GM18505 (cell line): ENCODE data around the gene FSTL4.

Experiments used
- ATAC-seq: cut with Tn5 transposase; IDR thresholded peaks from one replicate; pipeline ENCODE4 v1.9.1; 2021; ENCODE audit not compliant: unreplicated experiment
- POLR2A ChIP-seq: IDR thresholded peaks from 4 replicates; pipeline ENCODE4 v1.6.1; 2011; ENCODE audit warnings: borderline replicate concordance; ENCODE audit not compliant: insufficient read depth, insufficient read length; ENCODE audit errors: extremely low read depth

The FSTL4 gene

GRCh38 chr5:133373121-133373870 is 239.0 kb downstream of the FSTL4 start:
- TF ChIP-seq POLR2A = no peak
- ATAC-seq = no peak

- no peak for ATAC-seq
- no peak for TF ChIP-seq POLR2A
Measured at GRCh38 chr5:133372293-133372937, 239.9 kb downstream of the FSTL4 start.

DNA sequence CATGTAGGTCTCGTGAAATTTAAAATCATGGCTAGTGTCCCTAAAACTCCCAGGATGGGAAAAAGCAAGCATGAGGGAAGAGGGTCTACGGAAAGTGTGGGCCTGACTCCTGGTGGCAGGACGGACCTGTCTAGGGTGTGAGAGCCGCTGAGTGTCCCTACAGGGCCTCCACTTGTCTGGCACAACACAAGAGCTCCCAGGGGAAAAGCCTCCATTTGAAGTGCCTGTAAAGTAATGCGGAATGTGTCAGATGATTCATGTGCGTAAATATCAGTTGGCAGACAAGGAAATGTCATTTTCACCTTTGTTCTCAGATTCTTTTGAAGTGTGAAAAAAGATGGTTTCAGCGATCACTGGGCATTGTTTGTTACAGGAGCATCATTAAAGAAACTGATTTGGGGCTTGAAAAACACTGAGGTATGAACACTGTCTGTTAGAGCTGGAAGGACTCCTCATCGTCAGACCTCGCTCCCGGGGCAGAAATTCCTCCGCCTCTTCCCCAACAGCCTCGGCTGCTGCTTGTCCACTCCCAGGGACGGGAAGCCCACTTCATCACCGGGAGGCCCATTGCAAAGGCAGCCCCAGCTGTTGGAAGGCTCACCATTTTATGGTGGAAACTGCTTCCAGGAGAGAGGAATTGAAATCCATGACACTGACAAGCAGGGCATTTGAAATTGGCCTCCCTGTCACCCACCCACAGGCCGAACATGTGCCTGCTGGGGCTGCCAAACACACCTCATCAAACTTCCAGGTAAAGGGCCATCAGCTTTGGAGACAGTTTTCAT is 240.8 kb downstream of the FSTL4 start:
- no peak for TF ChIP-seq POLR2A
- no peak for ATAC-seq

- no peak for TF ChIP-seq POLR2A
- ATAC-seq = no peak
Measured at GRCh38 chr5:133370904-133371303, 241.4 kb downstream of the FSTL4 start.

DNA sequence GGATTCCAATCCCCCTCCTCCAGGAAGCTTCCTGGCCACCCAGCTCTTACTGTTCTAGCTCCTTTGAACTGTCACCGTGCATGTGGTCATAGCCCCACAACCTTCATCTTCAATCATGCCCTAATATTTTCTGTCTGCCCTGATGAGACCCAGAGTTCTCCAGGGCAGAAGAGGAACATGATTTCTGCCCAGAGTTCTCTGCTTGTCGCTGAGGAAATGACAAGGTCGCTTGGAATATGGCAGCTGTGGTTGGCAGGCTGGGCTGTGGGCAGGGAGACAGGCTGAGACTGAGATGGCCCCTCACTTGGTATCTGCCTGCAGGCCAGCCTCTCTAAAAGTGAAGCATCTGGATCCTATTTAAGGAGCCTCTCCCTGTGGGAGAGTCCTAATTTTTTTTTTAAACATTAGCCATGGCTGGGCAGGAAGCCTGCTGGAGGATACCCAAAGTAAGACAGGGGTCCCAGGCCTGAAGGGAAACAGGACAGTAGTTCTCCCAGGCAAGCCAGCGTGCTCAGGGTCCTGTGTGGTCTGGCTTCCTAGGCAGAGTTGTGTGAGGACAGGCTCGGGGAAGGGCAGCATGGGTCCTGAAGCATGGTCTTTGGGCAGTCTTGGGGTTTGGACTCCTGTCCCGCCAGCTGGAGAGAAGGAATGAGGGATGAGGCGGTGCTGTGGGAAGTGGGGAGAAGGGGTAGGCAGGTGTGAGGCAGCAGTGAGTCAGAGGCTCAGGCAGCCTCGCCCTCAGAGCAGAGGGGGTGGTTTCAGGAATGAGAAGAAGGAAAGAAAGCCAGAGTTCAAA is 242.1 kb downstream of the FSTL4 start:
- no peak for ATAC-seq
- TF ChIP-seq POLR2A = no peak

DNA sequence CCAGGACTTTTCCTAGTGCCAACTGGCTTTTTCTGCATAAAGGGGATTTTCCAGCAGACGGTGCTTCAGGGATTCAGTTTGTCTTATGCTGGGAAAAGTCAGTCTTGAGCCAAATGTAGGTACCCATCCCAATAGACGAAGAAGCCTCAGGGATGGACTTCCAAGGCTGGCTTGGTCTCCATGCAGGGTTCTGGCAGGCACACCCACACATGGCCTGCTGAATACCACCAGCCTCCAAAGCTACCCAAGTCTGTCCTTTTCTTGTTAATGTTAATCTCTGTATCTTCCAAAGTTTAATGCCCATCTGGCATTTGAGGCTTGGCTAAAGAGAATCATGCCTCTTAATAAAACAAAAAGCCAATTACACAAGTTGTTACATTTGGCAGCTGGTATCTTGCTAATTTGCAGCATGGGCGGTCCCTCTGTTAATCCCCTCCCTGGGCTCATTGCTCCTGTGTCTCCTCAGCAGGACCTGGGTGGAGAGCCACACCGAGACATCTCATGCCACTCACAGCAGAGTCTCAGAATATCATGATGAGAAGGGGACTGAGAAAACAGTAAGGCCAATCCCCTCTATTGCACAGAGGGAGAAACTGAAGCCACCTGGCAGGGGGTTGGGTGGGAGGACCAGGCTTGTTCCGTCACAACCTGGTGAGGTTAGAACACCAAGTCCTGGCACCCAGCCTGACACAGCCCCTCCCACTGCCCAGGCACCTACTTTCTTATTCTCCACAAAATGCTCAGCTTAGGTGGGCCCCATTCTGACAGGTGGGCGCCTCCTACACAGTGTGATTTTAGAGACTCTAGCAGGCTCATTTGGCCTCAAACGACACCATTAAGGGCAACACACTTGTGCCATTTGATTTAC is 243.2 kb downstream of the FSTL4 start:
- no peak for ATAC-seq
- TF ChIP-seq POLR2A = no peak

DNA sequence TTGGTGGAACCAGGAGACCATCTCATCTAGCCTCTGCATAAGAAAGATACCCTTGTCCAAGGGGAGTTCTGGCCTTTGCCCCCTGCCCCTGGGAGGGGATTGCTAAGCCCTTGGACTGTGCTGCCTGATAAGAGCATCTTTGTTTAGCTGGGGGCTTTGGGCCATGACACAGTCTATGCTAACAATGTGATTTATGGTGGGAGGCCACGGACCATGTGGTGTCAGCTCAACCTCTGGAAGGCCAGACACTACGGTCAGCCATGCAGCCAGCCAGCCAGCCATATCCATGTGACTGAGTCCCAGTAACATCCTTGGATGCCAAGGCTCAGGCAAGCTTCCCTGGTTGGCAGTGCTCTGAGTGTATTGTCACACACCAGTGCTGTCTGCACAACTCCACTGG is 244.4 kb downstream of the FSTL4 start:
- ATAC-seq = no peak
- TF ChIP-seq POLR2A = no peak

DNA sequence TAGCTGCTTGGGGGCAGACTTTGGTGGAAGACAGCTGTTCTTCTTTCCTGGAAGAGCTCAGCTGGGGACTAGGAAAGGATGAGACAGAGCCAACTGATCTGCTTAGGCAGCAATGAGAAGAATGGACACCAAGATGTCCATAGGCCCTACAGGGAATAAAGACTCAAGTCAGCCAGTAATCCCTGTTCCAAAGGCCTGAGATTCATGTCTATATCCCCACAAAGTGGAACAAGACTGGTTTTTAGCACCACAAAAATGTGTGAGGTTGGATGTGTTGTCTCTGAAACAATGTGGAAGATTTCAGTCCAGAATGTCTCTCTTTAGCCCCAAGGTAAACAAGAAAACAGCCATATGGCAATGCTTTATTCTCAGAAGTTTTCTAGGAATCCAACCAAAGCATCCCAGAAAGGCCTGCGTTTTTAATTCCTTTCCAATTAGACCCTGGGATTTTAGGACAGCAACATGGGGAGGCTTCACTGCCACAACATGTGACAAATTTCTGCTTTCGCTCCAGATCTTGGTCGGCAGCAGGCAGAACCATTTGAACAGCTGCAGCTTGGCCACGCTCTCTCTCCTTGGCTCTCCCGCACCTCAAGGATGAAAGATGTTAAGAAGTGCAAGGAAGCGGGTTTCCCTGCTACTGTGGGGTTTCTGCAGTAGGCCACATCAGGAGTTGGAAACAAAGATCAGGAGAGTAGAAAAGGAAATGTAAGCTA is 245.1 kb downstream of the FSTL4 start:
- no peak for TF ChIP-seq POLR2A
- ATAC-seq = no peak

- ATAC-seq = no peak
- TF ChIP-seq POLR2A = no peak
Measured at GRCh38 chr5:133366438-133366837, 245.9 kb downstream of the FSTL4 start.

- ATAC-seq = no peak
- TF ChIP-seq POLR2A = no peak
Measured at GRCh38 chr5:133365738-133366137, 246.6 kb downstream of the FSTL4 start.

DNA sequence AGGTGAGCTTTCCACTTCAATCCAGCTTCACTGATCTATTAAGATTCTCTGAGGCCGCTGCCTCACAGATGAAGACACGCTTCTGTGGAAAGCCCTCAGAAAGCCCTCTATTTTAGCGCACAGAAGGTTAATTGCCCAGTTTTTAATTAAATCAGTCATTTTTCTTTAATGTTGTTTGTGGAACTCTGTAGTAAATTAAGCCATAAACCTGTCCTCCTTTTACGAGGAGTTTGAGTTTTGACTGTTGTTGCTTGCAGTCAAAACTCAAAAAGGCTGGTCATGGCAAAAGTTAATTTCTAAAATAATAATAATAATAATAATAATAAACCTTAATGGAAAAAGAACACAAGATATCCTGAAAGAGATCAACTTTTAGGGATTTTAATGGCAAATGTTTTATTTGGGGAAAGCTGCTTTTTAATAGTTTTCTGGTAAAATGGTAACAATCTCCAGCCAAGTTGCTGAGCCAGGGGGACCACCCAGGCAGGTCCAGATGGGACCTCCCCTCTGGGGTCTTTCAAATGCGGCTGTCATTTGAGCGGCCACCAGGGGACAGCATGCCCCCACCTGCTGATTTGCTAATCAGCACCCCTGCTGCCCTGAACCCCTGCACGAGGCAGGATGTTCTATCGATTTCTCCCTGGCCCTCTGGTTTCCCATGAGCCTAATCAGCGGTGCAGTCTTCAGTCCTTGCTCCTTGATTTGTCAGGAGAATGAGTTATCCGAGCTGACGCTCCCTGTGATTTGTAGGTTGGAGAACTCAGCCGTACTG is 247.2 kb downstream of the FSTL4 start:
- TF ChIP-seq POLR2A = no peak
- no peak for ATAC-seq
